ENCODE data around the gene ENTHD1. TPM values are rescaled to one million over a fixed set of nuclear protein-coding genes. Genes with fewer than 3 reads are reported as not detected.

ENTHD1 gene
- total RNA-seq, 1 donor from 2014 or later, result not detected

- no peak for DNase-seq
Observed at GRCh38 chr22:39729141-39729934, 164.2 kb downstream of the ENTHD1 start.

DNA sequence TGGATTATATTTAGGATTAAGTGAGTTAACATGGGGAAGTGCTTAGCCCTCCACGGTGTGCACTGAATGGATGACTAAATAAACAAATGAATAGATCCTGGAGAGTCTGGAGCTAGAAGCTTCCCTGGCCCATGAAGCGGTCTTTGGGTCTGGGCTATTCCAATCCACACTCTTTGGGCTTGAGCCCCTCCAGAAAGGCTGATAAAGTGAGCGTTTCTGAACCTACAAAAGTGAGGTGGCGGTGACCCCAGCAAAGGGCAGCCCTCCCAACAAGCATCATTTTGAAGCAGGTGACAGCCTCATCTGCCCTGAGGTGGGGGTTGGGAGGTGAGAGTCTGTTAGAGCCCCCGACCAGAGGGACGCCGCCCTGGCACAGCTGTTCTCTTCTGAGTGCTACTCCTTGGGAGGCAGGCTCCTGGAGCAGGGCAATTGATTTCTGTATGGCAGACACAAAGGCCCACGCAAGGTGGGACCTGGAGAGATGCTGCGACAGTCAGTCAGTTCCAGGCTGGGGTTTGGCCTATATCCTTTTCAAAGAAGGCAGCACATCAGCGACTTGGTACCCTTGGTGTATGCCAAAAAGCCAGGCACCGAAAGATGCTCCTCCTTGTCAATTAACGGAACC is 165.2 kb downstream of the ENTHD1 start:
- DNase-seq, result no peak

DNA sequence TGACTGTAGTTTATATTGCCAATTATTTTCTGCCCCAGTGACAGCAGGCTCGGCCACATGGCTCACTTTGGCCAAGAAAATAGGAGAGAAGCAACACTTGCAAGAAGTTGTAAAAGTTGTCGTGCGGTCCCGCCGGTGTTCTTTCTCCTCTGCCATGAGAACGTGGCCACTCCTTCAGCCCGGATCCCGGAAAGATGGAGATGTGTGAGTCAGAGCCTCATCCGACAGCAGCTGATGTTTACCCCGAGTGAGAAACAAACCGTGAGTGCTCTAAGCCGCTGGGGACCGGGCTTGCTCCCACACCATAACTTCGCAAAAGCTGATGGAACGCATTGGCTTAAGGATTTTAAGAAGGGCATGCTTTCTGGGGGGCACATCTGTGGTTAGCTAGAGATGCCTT is 166.0 kb downstream of the ENTHD1 start:
- peak; percentile 31 for DNase-seq

- peak; percentile 81 for DNase-seq
Observed at GRCh38 chr22:39725351-39726035, 168.1 kb downstream of the ENTHD1 start.

- DNase-seq, result no peak
Observed at GRCh38 chr22:39724857-39725256, 168.7 kb downstream of the ENTHD1 start.

GRCh38 chr22:39724390-39724789 is 169.2 kb downstream of the ENTHD1 start:
- peak; percentile 38 for DNase-seq

DNA sequence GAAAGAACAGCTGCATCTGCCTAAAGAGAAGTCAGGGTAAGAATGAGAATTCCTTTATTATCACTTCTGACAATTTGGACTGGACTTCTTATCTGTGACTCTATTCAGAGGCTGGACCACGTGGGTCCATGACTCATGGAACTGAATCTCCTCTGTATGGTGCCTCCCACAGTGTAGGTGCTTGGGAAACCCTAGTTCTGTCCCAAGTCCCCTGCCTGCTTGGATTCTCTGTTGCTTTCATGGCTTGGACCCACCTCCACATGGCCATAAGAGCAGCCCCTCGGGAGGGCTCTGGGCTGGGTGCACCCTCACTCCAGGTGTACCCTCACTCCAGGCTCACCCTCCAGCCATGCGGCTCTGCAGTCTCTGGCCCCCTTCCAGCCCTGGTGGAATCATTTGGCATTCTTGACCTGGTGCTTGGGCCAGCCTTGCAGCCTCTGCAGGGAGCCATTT is 169.6 kb downstream of the ENTHD1 start:
- no peak for DNase-seq

GRCh38 chr22:39723463-39723862 is 170.1 kb downstream of the ENTHD1 start:
- no peak for DNase-seq

DNA sequence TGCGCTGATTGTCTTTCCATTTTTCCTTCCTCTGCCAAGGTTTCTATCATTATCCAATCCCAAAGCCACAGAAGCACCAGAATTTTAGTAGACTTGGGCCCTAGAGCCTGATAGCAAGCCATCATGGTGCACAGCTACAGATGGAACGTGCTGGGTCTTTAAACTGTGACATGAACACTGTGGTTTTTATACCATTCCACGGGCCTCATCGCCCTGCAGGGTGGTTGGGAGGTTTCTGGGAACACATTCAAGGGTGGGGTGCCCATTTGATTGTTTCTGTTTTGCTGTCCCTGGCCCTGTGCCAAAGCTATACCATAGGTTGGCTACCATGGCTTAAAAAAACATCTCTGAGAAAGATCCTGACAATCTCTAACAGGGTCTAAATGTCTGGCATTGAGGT is 171.1 kb downstream of the ENTHD1 start:
- no peak for DNase-seq

- DNase-seq, result no peak
Observed at GRCh38 chr22:39722032-39722325, 171.6 kb downstream of the ENTHD1 start.

- DNase-seq, result no peak
Observed at GRCh38 chr22:39721206-39722031, 172.1 kb downstream of the ENTHD1 start.

DNA sequence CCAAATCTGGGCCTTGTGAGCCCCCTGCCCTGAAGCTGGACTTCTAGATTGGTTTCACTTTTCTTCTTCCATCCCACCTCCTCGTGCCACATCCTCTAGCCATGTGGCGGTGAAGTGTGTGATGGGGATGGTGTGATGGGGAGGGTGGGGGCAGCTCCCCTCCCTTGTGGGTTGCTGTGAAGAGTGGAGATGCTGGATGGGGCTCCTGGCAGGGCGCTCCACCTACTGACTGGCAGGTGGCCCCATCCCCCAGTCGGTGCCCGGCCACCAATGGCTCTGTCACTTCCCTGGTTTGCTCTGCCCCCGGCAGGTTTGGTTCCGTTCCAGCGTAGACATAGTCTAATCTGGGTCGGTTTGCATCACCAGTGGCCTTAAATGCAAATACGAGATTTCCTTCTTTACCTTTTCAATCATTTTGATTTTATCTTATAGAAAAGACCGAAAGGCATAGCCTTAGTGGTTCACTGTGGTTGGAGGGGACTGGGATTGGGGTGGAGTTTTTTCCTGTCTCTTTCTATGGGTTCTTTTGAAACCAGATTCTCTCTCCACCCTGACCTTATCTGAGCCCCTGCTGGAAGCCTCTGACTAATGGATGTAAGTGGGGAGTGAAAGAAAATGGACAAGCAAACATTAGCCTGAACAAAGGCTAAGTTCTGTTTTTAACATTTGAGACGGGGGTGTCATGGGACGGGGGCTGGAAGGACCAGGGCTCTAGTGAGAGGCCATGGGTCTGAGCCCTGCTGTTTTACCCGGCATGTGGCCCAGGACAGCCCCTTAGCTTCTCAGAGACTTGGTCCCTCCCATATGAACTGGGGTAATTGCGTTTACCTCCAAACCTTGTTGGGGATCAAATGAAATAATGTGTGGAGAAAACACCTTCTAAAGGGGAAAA is 173.8 kb downstream of the ENTHD1 start:
- DNase-seq, result no peak

DNA sequence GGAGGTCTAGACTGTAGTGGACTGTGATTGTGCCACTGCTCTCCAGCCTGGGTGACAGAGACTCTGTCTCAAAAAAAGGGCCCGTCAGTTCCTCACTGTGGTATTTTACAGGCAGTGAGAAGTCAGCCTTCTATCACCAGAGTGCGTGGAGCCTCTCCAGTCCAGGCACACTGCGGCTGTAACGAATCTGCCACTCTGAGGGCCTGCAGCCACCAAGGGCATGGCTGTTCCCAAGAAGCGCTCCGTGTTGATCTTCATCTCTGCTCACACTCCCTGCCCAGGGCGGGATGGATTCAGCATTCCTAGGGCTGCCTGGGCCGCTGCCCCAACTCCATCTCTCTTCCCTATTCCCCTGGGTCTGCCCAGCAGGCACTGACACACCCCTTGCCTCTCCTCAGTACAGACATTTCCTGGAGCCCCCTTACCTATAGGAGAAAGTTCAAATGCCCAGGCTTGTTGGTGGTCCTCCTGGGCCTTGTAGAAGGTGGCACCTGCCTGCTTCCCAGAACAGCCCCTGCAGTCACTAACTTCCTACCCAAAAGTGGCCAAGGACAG is 174.6 kb downstream of the ENTHD1 start:
- no peak for DNase-seq

DNA sequence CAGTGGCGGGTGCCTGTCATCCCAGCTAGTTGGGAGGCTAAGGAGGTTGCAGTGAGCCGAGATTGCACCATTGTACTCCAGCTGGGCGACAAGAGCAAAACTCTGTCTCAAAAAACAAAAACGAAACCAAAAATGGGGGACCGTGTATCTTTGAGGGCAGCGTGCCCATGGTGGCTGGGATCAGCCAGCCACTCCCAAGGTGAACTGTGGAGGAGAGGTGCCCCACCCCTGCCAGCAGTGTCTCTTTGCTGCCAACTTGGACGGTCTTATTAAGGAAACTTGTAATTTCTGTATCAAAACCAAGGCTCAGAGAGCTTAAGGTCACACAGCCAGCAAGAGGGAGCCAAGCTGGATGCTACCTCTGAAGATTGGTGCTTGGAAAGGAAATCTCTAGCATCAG is 175.4 kb downstream of the ENTHD1 start:
- DNase-seq, result no peak

DNA sequence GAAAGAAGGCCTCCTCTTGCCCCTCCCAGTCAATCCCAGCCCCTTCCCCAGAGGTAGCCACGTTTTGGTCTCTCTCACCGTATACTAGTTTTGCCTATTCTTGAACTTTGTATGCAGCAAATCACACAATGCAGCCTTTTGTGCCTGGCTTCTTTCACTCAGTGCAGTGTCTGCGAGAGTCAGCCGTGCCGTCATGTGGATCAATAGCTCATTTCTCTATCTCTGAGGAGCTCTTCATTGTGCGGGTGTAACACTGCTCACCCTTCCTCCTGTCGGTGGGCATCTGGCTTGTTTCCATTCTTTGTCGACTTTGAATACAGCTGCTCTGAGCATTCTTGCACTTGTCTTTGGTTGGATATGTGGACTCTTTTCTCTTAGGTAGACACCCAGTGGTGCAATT is 176.5 kb downstream of the ENTHD1 start:
- DNase-seq, result no peak

DNA sequence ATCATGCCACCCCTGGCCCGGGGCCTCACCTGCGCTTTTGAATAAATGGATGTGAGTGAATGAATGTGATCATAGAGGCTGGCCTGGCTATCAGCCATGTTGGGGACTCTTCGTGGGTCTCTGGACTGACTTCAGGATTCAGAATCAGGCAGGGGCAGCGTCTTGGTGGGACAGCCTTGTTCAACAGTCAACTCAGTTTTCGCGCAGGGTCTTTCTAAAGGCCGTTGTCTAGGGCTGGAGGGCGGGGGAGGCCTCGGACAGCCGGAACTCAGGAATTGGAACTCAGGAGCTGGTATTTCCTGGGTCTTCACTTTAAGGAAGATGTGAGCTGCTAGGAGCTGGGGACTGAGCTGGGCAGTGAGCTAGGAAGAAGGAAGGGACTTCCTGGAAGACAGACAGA is 177.0 kb downstream of the ENTHD1 start:
- DNase-seq, result no peak

GRCh38 chr22:39715778-39716495 is 177.6 kb downstream of the ENTHD1 start:
- DNase-seq, result no peak

- no peak for DNase-seq
Observed at GRCh38 chr22:39714321-39714720, 179.2 kb downstream of the ENTHD1 start.

DNA sequence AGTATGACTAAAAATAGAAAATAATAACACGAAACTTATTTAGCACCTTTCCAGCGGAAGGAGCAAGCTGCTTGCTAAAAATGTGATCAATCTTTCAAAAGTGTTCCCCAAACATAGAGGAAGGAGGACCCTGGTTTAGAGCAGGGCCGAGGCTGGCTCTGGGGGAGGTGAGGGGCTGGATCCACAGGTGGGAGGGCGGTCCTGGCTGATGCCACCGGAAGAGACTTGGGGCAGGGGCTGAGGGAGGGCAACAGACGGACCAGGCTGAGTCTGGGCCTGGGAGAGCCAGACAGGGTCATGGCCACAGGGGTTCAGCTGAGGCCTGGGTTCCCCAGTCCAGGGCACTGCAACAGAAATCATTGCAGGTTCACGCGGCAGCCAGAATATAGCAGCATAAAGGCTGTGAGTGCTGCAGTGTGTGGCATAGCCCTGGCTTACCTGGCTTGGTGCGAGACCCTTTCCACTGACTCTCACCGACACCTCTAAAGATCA is 179.7 kb downstream of the ENTHD1 start:
- no peak for DNase-seq

Data from tongue (tissue), 2 donors.